ENCODE results near the gene HEXIM1. TPM values are rescaled to one million over a fixed set of nuclear protein-coding genes. Genes with fewer than 3 reads are reported as not detected.

HEXIM1 gene
- total and polyA plus RNA-seq, 2 experiments from 2014 or later = 9.2 to 10.9 TPM

DNA sequence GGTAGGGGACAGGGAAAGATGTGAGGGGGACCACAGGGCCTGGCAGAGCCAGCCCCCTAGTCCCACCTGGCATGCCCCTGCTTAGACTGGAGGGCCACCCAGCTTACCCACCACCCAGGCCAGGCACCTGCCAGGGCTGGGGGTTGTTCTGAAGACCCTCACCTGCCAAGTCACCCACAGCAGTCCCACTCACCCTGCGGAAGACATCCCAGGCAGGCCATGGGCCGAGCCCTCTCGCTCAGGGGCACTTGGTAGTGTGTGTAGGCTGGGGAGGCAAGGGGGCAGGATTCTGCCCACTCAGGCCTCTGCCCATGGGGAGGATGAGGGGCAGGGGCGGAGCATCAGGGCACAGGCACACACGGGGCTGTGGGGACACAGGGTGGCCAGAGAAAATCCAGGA lies 19.9 kb upstream of the HEXIM1 start:
- H3K9me3 Mint-ChIP-seq = no peaks in the 10 kb centered on the region
- H3K36me3 Mint-ChIP-seq (ENCODE audit: low read depth) = no peaks in the 10 kb centered on the region
- Histone ChIP-seq H3K79me2 (replicated peaks; ENCODE audit: insufficient read depth) (no peaks in the 10 kb centered on the region), H2AFZ (no peak overlapping the region), H3K27me3 (ENCODE audit: insufficient read depth) (no peaks in the 10 kb centered on the region), H3K4me3 (no peak overlapping the region), H3K4me1 (ENCODE audit: insufficient read depth) (no peaks in the 10 kb centered on the region), H3K4me2 (no peak overlapping the region), H3K9me2 (ENCODE audit: insufficient read depth) (no peaks in the 10 kb centered on the region), H4K20me1 (replicated peaks; ENCODE audit: insufficient read depth) (no peaks in the 10 kb centered on the region; the same call in 1 of the 2 replicates), H3K27ac (ENCODE audit: low read depth) (0 out of 2 replicates have a peak overlapping the region, but pooled peaks have one; percentile 14), H3F3A (replicated peaks; ENCODE audit: low read depth) (peaks cover 4% of the 10 kb centered on the region; the same call in 1 of the 2 replicates), H3K36me3 (ENCODE audit: insufficient read depth) (no peaks in the 10 kb centered on the region)
- TF ChIP-seq ZNF331 (CRISPR knock-in tag; IDR thresholded peaks at IDR 0.05; ENCODE audit: low read depth) = no peak
- no peak for TF ChIP-seq STAT1 (IDR thresholded peaks at IDR 0.05; ENCODE audit: unreplicated experiment)
- TF ChIP-seq, protein P1, sequence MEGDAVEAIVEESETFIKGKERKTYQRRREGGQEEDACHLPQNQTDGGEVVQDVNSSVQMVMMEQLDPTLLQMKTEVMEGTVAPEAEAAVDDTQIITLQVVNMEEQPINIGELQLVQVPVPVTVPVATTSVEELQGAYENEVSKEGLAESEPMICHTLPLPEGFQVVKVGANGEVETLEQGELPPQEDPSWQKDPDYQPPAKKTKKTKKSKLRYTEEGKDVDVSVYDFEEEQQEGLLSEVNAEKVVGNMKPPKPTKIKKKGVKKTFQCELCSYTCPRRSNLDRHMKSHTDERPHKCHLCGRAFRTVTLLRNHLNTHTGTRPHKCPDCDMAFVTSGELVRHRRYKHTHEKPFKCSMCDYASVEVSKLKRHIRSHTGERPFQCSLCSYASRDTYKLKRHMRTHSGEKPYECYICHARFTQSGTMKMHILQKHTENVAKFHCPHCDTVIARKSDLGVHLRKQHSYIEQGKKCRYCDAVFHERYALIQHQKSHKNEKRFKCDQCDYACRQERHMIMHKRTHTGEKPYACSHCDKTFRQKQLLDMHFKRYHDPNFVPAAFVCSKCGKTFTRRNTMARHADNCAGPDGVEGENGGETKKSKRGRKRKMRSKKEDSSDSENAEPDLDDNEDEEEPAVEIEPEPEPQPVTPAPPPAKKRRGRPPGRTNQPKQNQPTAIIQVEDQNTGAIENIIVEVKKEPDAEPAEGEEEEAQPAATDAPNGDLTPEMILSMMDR (conservative IDR thresholded peaks at IDR 0.05; ENCODE audit: low read depth in 2 of 2) = no peak
- no peak for TF ChIP-seq POLR2AphosphoS5 (IDR thresholded peaks at IDR 0.05; ENCODE audit: low read depth)
- TF ChIP-seq EZH2 (IDR thresholded peaks at IDR 0.05; ENCODE audit: low read depth, unreplicated experiment) = no peak
- TF ChIP-seq NANOG (IDR thresholded peaks at IDR 0.05; ENCODE audit: borderline replicate concordance) = no peak
- TF ChIP-seq, protein P2, sequence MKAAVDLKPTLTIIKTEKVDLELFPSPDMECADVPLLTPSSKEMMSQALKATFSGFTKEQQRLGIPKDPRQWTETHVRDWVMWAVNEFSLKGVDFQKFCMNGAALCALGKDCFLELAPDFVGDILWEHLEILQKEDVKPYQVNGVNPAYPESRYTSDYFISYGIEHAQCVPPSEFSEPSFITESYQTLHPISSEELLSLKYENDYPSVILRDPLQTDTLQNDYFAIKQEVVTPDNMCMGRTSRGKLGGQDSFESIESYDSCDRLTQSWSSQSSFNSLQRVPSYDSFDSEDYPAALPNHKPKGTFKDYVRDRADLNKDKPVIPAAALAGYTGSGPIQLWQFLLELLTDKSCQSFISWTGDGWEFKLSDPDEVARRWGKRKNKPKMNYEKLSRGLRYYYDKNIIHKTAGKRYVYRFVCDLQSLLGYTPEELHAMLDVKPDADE (IDR thresholded peaks at IDR 0.05) = no peak
- TF ChIP-seq ZNF462 (CRISPR knock-in tag; IDR thresholded peaks at IDR 0.05) = no peak
- TF ChIP-seq JUNB (IDR thresholded peaks at IDR 0.05; ENCODE audit: unreplicated experiment) = no peak
- TF ChIP-seq EZH2phosphoT487 (IDR thresholded peaks at IDR 0.05; ENCODE audit: unreplicated experiment) = no peak
- TF ChIP-seq ZNF114 (CRISPR knock-in tag; IDR thresholded peaks at IDR 0.05) = no peak
- no peak for TF ChIP-seq CREB1 (CRISPR knock-in tag; IDR thresholded peaks at IDR 0.05; ENCODE audit: low read depth)
- TF ChIP-seq, protein P3, sequence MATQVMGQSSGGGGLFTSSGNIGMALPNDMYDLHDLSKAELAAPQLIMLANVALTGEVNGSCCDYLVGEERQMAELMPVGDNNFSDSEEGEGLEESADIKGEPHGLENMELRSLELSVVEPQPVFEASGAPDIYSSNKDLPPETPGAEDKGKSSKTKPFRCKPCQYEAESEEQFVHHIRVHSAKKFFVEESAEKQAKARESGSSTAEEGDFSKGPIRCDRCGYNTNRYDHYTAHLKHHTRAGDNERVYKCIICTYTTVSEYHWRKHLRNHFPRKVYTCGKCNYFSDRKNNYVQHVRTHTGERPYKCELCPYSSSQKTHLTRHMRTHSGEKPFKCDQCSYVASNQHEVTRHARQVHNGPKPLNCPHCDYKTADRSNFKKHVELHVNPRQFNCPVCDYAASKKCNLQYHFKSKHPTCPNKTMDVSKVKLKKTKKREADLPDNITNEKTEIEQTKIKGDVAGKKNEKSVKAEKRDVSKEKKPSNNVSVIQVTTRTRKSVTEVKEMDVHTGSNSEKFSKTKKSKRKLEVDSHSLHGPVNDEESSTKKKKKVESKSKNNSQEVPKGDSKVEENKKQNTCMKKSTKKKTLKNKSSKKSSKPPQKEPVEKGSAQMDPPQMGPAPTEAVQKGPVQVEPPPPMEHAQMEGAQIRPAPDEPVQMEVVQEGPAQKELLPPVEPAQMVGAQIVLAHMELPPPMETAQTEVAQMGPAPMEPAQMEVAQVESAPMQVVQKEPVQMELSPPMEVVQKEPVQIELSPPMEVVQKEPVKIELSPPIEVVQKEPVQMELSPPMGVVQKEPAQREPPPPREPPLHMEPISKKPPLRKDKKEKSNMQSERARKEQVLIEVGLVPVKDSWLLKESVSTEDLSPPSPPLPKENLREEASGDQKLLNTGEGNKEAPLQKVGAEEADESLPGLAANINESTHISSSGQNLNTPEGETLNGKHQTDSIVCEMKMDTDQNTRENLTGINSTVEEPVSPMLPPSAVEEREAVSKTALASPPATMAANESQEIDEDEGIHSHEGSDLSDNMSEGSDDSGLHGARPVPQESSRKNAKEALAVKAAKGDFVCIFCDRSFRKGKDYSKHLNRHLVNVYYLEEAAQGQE (IDR thresholded peaks at IDR 0.05; ENCODE audit: unreplicated experiment) = no peak
- DNase-seq (ENCODE audit: low spot score) = no peak
- H3K4me3 Mint-ChIP-seq = no peak overlapping the region
- H3K27ac Mint-ChIP-seq = peak overlapping the region; percentile 83; the same call in 1 of the 2 replicates
- peaks cover 11% of the 10 kb centered on the region for H3K4me1 Mint-ChIP-seq
- H3K27me3 Mint-ChIP-seq (ENCODE audit: insufficient read depth, low read depth, poor library complexity) = peaks cover 29% of the 10 kb centered on the region
- ATAC-seq = no peak
